B cell (primary cell): ENCODE results near the gene EHBP1.

Experiments used
- EZH2 ChIP-seq: IDR thresholded peaks from 2 replicates; pipeline ENCODE4 v1.6.1; 2012; ENCODE audit warnings: borderline replicate concordance, low read depth, mild to moderate bottlenecking, moderate library complexity, low read length; ENCODE audit not compliant: insufficient read depth, poor library complexity, severe bottlenecking
- TF ChIP-seq, protein P1 (sequence below): fragments of 200-600 bp; IDR thresholded peaks from one replicate; pipeline ENCODE4 v1.8.0; 2022; ENCODE audit warnings: antibody characterized with exemption, mild to moderate bottlenecking

DNA sequence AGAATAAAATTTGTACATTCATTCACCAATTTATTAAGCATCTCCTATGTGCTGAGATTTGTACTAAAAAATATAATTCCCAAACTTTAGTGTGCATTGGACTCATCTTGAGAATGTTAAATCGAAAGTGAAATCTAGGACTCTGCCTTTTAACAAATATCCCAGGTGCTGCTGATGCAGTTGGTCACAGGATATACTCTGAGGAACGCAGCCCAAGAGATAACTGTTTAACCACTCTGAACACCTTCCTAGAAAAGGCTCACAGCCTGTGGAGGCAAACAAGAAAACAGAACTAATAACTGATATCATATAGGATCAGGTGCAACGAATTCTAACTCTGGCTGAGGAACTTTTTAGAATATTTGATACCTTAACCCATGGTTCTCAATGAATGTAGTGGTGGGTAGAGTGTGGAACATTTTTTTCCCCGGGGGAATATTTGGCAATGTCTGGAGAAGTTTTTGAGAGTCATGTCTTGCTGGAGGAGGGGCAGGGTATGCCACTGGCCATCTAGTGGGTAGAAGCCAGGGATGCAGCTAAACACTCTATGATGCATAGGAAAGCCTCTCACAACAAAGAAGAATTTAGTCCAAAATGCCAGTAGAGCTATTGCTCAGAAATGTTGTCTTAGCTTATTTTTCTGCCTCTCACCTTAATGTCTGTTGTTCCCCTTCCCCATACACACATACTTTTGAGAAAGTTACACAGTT, 96.5 kb downstream of the EHBP1 start:
- TF ChIP-seq, protein P1, sequence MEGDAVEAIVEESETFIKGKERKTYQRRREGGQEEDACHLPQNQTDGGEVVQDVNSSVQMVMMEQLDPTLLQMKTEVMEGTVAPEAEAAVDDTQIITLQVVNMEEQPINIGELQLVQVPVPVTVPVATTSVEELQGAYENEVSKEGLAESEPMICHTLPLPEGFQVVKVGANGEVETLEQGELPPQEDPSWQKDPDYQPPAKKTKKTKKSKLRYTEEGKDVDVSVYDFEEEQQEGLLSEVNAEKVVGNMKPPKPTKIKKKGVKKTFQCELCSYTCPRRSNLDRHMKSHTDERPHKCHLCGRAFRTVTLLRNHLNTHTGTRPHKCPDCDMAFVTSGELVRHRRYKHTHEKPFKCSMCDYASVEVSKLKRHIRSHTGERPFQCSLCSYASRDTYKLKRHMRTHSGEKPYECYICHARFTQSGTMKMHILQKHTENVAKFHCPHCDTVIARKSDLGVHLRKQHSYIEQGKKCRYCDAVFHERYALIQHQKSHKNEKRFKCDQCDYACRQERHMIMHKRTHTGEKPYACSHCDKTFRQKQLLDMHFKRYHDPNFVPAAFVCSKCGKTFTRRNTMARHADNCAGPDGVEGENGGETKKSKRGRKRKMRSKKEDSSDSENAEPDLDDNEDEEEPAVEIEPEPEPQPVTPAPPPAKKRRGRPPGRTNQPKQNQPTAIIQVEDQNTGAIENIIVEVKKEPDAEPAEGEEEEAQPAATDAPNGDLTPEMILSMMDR = no peak
- TF ChIP-seq EZH2 = no peak
